Measurements from ENCODE around the gene FBLIM1. TPM values are rescaled to one million over a fixed set of nuclear protein-coding genes. Genes with fewer than 3 reads are reported as not detected.

The FBLIM1 gene
- total RNA-seq, 1 experiment from 2014 or later, result 6.0 TPM

DNA sequence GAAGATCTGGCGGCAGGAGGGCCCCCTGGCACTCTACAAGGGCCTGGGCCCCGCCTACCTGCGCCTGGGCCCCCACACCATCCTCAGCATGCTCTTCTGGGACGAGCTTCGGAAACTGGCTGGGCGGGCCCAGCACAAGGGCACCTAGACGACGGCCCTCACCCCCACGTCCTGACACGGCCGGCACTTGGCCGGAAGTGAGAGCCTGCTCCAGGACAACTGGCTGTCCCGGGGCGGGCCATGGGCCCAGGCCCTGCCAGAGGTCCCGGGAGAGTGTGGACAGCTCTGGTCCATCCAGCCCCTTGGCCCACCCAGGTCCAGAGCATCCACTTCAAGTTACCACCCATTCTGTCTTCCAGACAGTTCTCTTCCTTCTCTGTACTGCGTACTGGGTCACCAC is 19.3 kb upstream of the FBLIM1 start:
- H3K9ac ChIP-seq (ENCODE audit: low read length), result no peak overlapping the region
- TF ChIP-seq EZH2 (IDR thresholded peaks at IDR 0.05) (no peak), SP1 (IDR thresholded peaks at IDR 0.05; ENCODE audit: low read depth) (no peak), JUND (IDR thresholded peaks at IDR 0.05) (no peak), TCF7L2 (IDR thresholded peaks at IDR 0.05; ENCODE audit: borderline replicate concordance, extremely low read depth, insufficient read depth, insufficient read length) (no peak), RAD21 (IDR thresholded peaks at IDR 0.05; ENCODE audit: low read depth) (no peak), ZFX (IDR thresholded peaks at IDR 0.05) (no peak), YY1 (IDR thresholded peaks at IDR 0.05; ENCODE audit: extremely low read depth, insufficient replicate concordance, low read depth, low read length) (no peak), MAX (IDR thresholded peaks at IDR 0.05) (no peak), EGR1 (IDR thresholded peaks at IDR 0.05; ENCODE audit: low read depth) (no peak), ELF1 (IDR thresholded peaks at IDR 0.05; ENCODE audit: borderline replicate concordance, low read depth) (no peak), ZNF274 (IDR thresholded peaks at IDR 0.05; ENCODE audit: low read depth, low read length) (no peak), EZH2phosphoT487 (IDR thresholded peaks at IDR 0.05; ENCODE audit: borderline replicate concordance) (no peak), SRF (IDR thresholded peaks at IDR 0.05; ENCODE audit: low read depth) (no peak)
- TF ChIP-seq, protein P1, sequence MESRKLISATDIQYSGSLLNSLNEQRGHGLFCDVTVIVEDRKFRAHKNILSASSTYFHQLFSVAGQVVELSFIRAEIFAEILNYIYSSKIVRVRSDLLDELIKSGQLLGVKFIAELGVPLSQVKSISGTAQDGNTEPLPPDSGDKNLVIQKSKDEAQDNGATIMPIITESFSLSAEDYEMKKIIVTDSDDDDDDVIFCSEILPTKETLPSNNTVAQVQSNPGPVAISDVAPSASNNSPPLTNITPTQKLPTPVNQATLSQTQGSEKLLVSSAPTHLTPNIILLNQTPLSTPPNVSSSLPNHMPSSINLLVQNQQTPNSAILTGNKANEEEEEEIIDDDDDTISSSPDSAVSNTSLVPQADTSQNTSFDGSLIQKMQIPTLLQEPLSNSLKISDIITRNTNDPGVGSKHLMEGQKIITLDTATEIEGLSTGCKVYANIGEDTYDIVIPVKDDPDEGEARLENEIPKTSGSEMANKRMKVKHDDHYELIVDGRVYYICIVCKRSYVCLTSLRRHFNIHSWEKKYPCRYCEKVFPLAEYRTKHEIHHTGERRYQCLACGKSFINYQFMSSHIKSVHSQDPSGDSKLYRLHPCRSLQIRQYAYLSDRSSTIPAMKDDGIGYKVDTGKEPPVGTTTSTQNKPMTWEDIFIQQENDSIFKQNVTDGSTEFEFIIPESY (IDR thresholded peaks at IDR 0.05; ENCODE audit: extremely low read depth, insufficient replicate concordance, low read length), result no peak
- H2AFZ ChIP-seq (ENCODE audit: low read depth, low read length, poor library complexity, severe bottlenecking), result no peak overlapping the region
- BruUV-seq (replicated peaks), result no TSS peak
- no peaks in the 10 kb centered on the region for H3K9me3 ChIP-seq (ENCODE audit: control insufficient read depth in 1 of 2, insufficient read depth in 1 of 2, low read depth in 1 of 2, low read length in 2 of 2)
- H3K27ac ChIP-seq (ENCODE audit: low read depth, low read length), result no peak overlapping the region; the same call in 1 of the 2 replicates
- H3K4me2 ChIP-seq (ENCODE audit: low read length), result no peak overlapping the region
- H3K9me2 ChIP-seq (ENCODE audit: insufficient read depth), result no peaks in the 10 kb centered on the region
- H3K4me3 ChIP-seq (replicated peaks in 1 of 2; ENCODE audit: low read depth in 1 of 2, low read length in 2 of 2), result no peak overlapping the region
- peaks cover 6 to 10% of the 10 kb centered on the region in 2 experiments; a peak in 3 of 4 replicates for H3K4me1 ChIP-seq (ENCODE audit: control insufficient read depth in 1 of 2, insufficient read depth in 2 of 2, low read length in 2 of 2)
- no peaks in the 10 kb centered on the region for H4K20me1 ChIP-seq (ENCODE audit: insufficient read depth)
- no peak for ATAC-seq
- POLR2A ChIA-PET, result no interaction called here
- no peaks in the 10 kb centered on the region for H3K79me2 ChIP-seq (ENCODE audit: insufficient read depth, low read length)
- no peak for DNase-seq (ENCODE audit: low read depth, low spot score)
- no peaks in the 10 kb centered on the region for H3K27me3 ChIP-seq (ENCODE audit: insufficient read depth, low read length)
- H3K36me3 ChIP-seq (ENCODE audit: control insufficient read depth in 1 of 2, insufficient read depth in 2 of 2, low read length in 2 of 2), result no peaks in the 10 kb centered on the region
- RAD21 ChIA-PET (ENCODE audit: low non-redundant PET in 1 of 2, low total read pairs in 2 of 2, uncharacterized antibody in 2 of 2, unreplicated experiment in 2 of 2), result no interaction called here
- intact Hi-C loops (cut with micrococcal nuclease), result no loop called here
- CTCF ChIA-PET, result no interaction called here

Measured in HCT116 (cell line).